Stomach (tissue), 9 donors: ENCODE results near the gene UNC45A. TPM values are rescaled to one million over a fixed set of nuclear protein-coding genes. Genes with fewer than 3 reads are reported as not detected.

Experiments used
- DNase-seq, 2 donors: peaks; one replicate each; pipeline versions ENCODE4 v3.0.0 to v3.0.0-alpha.2; 2013 to 2019
- H3K27ac ChIP-seq, 5 donors: fragments of 200-600 bp in 4 of 5; sonication (generic) in 4 of 5; one replicate each; pipeline ENCODE4 v1.5.1; 2013 to 2019; ENCODE audit warnings: mild to moderate bottlenecking in 1 of 5, moderate library complexity in 1 of 5
- H3K27me3 ChIP-seq, 3 donors: fragments of 200-600 bp; sonication (generic); one replicate each; pipeline ENCODE4 v1.5.1; 2017 to 2019; ENCODE audit warnings: mixed run types in 1 of 3
- H3K36me3 ChIP-seq, 4 donors: fragments of 200-600 bp; sonication (generic); 1 replicate in 3 of 4; 2 replicates in 1 of 4; pipeline ENCODE4 v1.5.1; 2016 to 2019
- H3K4me1 ChIP-seq, 4 donors: fragments of 200-600 bp; sonication (generic); one replicate each; pipeline ENCODE4 v1.5.1; 2016 to 2019
- H3K4me3 ChIP-seq, 4 donors: fragments of 200-600 bp; sonication (generic) in 3 of 4; one replicate each; pipeline ENCODE4 v1.5.1; 2016 to 2019; ENCODE audit warnings: mild to moderate bottlenecking in 1 of 4
- H3K9me3 ChIP-seq, 4 donors: fragments of 200-600 bp; sonication (generic); one replicate each; pipeline ENCODE4 v1.5.1; 2016 to 2019
- EP300 ChIP-seq: sonication (generic); formaldehyde crosslinking; IDR thresholded peaks from one replicate; pipeline ENCODE4 v1.6.1; 2017; ENCODE audit warnings: antibody characterized with exemption
- POLR2A ChIP-seq, 4 donors: fragments of 450-650 bp; IDR thresholded peaks; one replicate each; pipeline ENCODE4 v1.6.1; 2016; ENCODE audit warnings: antibody characterized with exemption in 4 of 4, control low read depth in 2 of 4, mild to moderate bottlenecking in 1 of 4, moderate library complexity in 1 of 4
- POLR2AphosphoS5 ChIP-seq, 3 donors: sonication (generic); formaldehyde crosslinking; IDR thresholded peaks; one replicate each; pipeline ENCODE4 v1.6.1; 2016; ENCODE audit warnings: antibody characterized with exemption in 3 of 3
- WGBS, 5 donors: extraction: QIAGEN DNeasy Blood & Tissue Kit in 3 of 5; methylation state at CpG; one replicate each; pipeline versions ENCODE4 v1.1.5 to v1.1.7; 2013 to 2018; 5-methylcytosine and 5-hydroxymethylcytosine counted together
- intact Hi-C: fragments of 100-400 bp; cut with DNase I; formaldehyde crosslinking; loops from one replicate; pipeline ENCODE4 v1.15.1; 2023; ENCODE audit warnings: low total_unique reads
- polyA plus RNA-seq, 3 donors: library from polyadenylated mRNA; stranded (reverse); fragments of 200-250 nt; gene quantifications; one replicate each; pipeline ENCODE4 v1.2.3, GENCODE V29; 2013
- total RNA-seq, 5 donors: library from RNA; depleted of rRNA; stranded (reverse); fragments of >200 nt; gene quantifications; one replicate each; pipeline versions ENCODE4 v1.1.0 to v1.2.3, GENCODE V29; 2014 to 2016
- TF ChIP-seq, protein P1 (sequence below), 7 experiments: fragments of 450-650 bp in 4 of 7; fragments of 200-600 bp in 3 of 7; sonication (generic) in 3 of 7; IDR thresholded peaks; one replicate each; pipeline ENCODE4 v1.5.1; 2016 to 2019; ENCODE audit warnings: antibody characterized with exemption in 7 of 7, control low read depth in 2 of 7, mild to moderate bottlenecking in 1 of 7
- donor health status: healthy with polysubstance abuse.
- donor health status: Bipolar disorder and iron deficiency.
- donor health status: healthy.

The UNC45A gene
- total and polyA plus RNA-seq, 8 donors: 28.0 to 63.8 (median 43.0) TPM

DNA sequence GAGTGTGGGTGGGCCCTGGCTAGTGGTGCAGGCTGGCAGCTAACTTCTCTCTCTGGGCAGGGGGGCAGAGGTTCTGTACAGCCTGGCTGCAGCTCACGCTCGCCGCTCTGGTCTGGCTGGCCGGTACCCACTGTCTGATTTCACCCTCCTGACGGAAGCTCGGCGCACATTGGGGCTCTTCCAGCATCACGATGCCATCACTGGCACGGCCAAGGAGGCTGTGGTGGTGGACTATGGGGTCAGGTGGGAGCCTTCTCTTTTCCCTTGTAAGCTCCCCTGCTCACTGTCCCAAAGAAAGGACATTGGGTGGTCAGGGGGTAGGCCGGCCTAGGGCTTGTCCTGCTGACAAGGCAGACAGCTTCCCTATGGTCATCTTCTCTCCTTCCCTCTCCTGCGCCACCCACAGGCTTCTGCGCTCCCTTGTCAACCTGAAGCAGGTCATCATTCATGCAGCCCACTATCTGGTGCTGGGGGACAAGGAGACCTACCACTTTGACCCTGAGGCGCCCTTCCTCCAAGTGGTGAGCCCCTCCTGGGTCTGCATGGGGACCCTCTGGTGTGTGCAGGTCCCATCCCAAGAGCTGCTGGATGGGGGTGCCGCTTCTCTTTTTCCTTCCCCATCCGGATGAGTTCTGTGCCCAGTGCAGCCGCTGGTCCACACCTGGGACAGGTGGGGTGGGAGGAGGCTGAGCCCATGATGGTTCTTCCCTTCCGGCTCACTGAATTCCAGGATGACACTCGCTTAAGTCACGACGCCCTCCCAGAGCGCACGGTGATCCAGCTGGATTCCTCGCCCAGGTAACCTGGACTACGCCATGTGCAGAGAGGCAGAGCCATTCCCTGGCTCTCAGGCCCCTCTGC lies 24.4 kb upstream of the UNC45A start:
- Histone ChIP-seq H3K9me3 (no peaks in the 10 kb centered on the region), H3K4me3 (no peak overlapping the region), H3K4me1 (peaks cover 0 to 6% (median 0%) of the 10 kb centered on the region in 4 donors), H3K36me3 (peaks cover 89 to 100% (median 100%) of the 10 kb centered on the region in 4 donors), H3K27ac (no peak overlapping the region), H3K27me3 (no peaks in the 10 kb centered on the region)
- 93 to 97% (median 96%) methylated on average over 10 to 24 of the region's 24 CpGs for WGBS, 5 donors
- intact Hi-C loops: no loop called here
- DNase-seq: no peak
- TF ChIP-seq, protein P1, sequence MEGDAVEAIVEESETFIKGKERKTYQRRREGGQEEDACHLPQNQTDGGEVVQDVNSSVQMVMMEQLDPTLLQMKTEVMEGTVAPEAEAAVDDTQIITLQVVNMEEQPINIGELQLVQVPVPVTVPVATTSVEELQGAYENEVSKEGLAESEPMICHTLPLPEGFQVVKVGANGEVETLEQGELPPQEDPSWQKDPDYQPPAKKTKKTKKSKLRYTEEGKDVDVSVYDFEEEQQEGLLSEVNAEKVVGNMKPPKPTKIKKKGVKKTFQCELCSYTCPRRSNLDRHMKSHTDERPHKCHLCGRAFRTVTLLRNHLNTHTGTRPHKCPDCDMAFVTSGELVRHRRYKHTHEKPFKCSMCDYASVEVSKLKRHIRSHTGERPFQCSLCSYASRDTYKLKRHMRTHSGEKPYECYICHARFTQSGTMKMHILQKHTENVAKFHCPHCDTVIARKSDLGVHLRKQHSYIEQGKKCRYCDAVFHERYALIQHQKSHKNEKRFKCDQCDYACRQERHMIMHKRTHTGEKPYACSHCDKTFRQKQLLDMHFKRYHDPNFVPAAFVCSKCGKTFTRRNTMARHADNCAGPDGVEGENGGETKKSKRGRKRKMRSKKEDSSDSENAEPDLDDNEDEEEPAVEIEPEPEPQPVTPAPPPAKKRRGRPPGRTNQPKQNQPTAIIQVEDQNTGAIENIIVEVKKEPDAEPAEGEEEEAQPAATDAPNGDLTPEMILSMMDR (IDR thresholded peaks at IDR 0.05): no peak
- TF ChIP-seq POLR2A (IDR thresholded peaks at IDR 0.05) (no peak), POLR2AphosphoS5 (IDR thresholded peaks at IDR 0.05) (no peak), EP300 (no peak)

DNA sequence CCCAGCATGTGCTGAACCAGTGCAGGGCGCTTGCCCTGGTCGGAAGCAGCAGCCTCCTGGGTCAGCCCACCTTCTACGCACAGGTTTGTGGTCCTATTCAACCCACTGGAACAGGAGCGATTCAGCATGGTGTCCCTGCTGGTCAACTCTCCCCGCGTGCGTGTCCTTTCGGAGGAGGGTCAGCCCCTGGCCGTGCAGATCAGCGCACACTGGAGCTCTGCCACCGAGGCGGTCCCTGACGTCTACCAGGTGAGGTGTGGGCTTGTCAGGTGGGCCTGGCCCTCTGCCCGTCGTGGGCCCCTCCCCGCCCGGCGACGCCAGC lies 23.8 kb upstream of the UNC45A start:
- Histone ChIP-seq H3K4me1 (no peaks in the 10 kb centered on the region), H3K36me3 (peaks cover 89 to 100% (median 100%) of the 10 kb centered on the region in 4 donors), H3K27ac (no peak overlapping the region), H3K27me3 (no peaks in the 10 kb centered on the region), H3K9me3 (no peaks in the 10 kb centered on the region), H3K4me3 (no peak overlapping the region)
- TF ChIP-seq POLR2A (IDR thresholded peaks at IDR 0.05) (no peak), POLR2AphosphoS5 (IDR thresholded peaks at IDR 0.05) (no peak), EP300 (no peak)
- TF ChIP-seq, protein P1 (IDR thresholded peaks at IDR 0.05): no peak
- intact Hi-C loops: no loop called here
- 90 to 93% (median 91%) methylated on average over 18 to 19 of the region's 19 CpGs for WGBS, 5 donors
- no peak for DNase-seq

DNA sequence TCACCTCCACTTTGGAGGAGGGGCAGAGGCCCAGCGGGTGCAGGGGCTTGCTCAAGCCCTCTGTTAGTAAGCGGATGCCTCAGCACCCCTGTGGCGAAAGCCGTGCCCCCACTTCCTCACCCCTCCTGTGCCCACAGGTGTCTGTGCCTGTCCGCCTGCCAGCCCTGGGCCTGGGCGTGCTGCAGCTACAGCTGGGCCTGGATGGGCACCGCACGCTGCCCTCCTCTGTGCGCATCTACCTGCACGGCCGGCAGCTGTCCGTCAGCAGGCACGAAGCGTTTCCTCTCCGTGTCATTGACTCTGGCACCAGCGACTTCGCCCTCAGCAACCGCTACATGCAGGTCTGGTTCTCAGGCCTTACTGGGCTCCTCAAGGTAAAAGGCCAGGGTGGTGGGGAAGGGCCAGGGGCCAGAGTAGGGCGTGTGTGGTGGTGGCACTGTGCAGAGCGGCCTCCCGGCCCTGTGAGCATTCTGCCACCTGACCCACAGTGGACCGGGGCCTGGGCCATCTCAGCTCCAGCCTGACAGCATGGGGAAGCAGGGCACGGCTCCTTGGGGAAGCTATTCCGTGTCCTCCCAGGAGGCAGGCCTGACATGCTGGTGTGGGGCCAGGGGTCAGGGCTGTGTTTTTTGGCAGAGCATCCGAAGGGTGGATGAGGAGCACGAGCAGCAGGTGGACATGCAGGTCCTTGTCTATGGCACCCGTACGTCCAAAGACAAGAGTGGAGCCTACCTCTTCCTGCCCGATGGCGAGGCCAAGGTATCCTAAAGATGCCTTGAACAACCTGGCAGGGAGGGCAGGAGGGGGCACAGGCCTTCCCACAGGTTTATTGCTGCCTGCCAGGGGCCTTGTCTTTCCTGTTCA lies 22.9 kb upstream of the UNC45A start:
- H3K4me1 ChIP-seq: no peaks in the 10 kb centered on the region
- peaks cover 83 to 100% (median 100%) of the 10 kb centered on the region in 4 donors for H3K36me3 ChIP-seq
- no peak overlapping the region for H3K4me3 ChIP-seq
- no peak for DNase-seq
- H3K27ac ChIP-seq: no peak overlapping the region
- 88 to 94% (median 94%) methylated on average over 22 to 30 of the region's 30 CpGs for WGBS, 5 donors
- no peaks in the 10 kb centered on the region for H3K27me3 ChIP-seq
- intact Hi-C loops: no loop called here
- no peak for TF ChIP-seq POLR2AphosphoS5 (IDR thresholded peaks at IDR 0.05)
- TF ChIP-seq POLR2A (IDR thresholded peaks at IDR 0.05): no peak
- no peak for TF ChIP-seq EP300
- TF ChIP-seq, protein P1 (IDR thresholded peaks at IDR 0.05): no peak
- H3K9me3 ChIP-seq: no peaks in the 10 kb centered on the region

DNA sequence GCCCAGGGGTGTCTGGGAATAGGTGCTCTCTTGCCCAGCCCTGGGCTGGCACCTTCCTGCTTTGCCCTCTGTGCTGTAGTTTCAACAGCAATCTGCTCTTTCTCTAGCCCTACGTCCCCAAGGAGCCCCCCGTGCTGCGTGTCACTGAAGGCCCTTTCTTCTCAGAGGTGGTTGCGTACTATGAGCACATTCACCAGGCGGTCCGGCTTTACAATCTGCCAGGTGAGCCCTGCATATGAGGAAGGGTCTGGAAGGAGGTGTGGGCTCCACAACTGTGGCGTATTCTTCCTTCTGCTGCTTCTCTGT lies 22.4 kb upstream of the UNC45A start:
- intact Hi-C loops: no loop called here
- TF ChIP-seq EP300 (no peak), POLR2AphosphoS5 (IDR thresholded peaks at IDR 0.05) (no peak), POLR2A (IDR thresholded peaks at IDR 0.05) (no peak)
- TF ChIP-seq, protein P1 (IDR thresholded peaks at IDR 0.05): no peak
- no peak for DNase-seq
- 94 to 98% (median 97%) methylated on average over 7 of the region's 7 CpGs for WGBS, 5 donors
- Histone ChIP-seq H3K4me3 (no peak overlapping the region), H3K27me3 (no peaks in the 10 kb centered on the region), H3K9me3 (no peaks in the 10 kb centered on the region), H3K4me1 (no peaks in the 10 kb centered on the region), H3K27ac (no peak overlapping the region), H3K36me3 (peaks cover 83 to 100% (median 100%) of the 10 kb centered on the region in 4 donors)
